GM21367 (cell line): ENCODE data around the gene CDH6.
"Not testable (repeated sequence)": the region's sequence is repeated elsewhere in the genome, so short reads cannot be mapped to it uniquely, and the experiment has no call there.

Source experiments
- ATAC-seq: cut with Tn5 transposase; IDR thresholded peaks from one replicate; pipeline ENCODE4 v1.9.1; 2021; ENCODE audit not compliant: unreplicated experiment

The CDH6 gene

DNA sequence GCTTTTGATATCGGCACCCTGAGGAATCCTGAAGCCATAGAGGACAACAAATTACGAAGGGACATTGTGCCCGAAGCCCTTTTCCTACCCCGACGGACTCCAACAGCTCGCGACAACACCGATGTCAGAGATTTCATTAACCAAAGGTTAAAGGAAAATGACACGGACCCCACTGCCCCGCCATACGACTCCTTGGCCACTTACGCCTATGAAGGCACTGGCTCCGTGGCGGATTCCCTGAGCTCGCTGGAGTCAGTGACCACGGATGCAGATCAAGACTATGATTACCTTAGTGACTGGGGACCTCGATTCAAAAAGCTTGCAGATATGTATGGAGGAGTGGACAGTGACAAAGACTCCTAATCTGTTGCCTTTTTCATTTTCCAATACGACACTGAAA lies 129.5 kb downstream of the CDH6 start:
- ATAC-seq, result no peak

DNA sequence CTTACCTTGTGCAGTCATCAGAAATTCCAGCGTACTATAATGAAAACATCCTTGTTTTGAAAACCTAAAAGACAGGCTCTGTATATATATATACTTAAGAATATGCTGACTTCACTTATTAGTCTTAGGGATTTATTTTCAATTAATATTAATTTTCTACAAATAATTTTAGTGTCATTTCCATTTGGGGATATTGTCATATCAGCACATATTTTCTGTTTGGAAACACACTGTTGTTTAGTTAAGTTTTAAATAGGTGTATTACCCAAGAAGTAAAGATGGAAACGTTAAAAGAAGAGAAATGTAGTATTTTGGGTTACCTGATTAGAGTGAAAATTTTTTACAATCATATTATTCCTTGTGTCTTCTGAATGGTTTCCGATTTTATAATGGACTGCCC lies 131.4 kb downstream of the CDH6 start:
- no peak for ATAC-seq

DNA sequence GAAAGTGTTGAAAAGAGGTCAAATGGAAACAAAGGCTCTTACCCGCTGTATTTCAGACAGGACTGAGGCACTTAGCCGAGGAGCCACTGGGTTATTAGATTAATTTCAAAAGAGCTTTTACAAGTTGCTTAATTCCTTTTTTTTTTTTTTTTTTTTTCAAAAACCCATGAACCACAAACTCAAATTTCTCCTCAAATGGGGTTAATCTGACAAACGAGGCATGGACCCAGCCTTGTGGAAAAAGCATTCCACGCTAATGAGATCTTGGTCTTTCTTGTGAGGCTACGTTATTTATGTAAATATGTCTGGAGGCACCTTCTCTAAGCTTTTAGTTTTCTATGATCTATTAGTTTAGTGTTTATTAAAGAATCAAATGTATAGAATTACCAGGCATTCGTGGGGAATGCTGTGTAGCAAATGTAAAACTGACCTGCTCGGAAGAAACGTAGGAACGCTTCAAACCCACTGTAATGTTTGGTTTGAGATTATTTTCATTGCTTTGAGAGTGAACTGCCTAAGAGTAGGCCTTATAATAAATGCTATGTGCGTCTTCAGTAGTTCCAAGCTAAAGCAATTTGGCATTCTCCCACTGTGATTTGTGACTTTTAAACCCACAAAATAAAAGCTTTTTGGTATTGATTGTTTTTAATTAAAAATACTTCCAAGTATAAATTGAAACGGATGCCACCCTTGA lies 134.7 kb downstream of the CDH6 start:
- no peak for ATAC-seq

DNA sequence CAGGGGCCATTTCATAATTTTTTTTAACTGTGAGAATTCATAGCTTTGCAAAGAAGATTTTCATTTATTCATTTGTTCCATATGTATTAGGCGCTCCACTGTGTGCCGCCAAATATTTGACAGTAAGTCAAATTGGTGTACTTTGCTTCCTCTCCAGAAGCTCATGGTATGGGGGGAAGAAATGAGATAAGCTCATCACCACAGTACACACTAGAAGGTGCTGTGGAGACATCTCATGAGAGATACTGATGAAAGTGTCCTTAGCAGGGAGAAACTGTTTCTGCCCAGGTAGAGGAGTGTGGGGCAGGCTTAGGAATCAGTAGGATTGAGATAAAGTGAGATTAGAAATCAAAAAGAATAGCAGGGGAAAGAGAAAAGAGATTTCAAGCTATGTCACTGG lies 136.2 kb downstream of the CDH6 start:
- ATAC-seq, result no peak

DNA sequence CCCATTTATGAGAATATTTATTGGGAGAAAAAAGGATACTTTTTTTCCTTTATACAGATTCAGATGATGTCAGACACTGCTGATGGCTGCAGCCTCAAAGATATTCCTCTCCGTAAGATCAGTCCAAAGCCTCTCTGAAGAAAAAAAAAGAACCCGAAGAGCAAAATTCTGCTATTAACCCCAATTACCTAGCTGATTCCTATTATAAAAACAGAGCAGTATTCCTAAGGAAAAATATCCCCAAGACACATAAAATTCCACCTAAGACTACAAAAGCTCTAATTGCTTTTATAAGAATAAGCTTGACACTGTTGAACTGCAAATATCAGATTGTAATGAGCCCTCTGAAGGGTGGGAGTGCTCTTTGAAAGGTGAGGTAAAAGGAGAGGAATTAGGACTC lies 138.7 kb downstream of the CDH6 start:
- no peak for ATAC-seq

DNA sequence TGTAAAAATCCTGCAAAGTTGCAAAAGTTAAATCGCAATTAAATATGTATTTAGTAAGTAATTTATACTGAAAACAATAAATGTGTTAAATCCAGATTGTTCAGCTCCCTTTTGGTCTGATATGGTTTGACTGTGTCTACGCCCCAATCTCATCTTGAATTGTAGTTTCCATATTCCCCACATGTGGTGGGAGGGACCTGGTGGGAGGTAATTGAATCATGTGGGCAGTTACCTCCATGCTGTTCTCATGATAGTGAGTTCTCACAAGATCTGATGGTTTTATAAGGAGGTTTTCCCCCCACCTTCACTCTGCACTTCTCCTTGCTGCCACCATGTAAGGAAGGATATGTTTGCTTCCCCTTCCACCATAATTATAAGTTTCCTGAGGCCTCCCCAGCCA lies 140.0 kb downstream of the CDH6 start:
- no peak for ATAC-seq

DNA sequence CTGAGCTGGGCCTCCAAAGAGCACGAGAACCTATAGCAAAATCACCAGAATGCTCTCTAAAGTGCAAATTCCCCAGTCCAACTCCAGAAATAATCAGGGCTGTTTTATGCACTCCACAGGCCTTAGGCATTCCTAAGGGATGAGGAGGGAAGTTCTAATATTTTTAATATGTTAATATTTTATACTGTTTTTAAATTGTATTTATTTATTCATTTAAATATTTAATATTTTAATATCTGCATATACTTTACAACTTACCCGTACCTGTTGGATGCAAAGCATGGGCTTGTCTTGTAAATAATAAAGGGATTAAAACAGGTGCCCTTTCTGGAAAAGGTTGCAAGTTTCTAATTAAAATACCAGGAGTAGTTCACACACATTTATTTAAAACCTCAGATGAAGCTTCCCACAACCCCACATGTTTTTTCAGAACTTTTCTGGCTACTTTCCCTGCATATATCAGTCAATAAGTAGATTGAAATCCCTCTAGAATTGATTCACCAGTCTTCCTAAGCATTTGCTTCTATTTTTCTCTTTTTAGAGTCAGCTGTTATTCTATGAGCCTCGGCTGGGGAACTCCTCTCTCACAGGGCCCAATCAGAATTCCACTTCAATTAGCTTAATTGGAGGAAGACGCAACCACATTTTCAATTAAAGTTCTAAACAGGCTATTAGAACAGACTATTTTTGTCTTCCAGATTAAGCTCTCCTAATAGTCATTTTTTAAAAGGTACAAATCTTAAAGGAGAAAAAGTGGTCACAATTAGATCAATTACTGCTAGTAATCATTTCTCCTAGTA lies 140.8 kb downstream of the CDH6 start:
- no peak for ATAC-seq

DNA sequence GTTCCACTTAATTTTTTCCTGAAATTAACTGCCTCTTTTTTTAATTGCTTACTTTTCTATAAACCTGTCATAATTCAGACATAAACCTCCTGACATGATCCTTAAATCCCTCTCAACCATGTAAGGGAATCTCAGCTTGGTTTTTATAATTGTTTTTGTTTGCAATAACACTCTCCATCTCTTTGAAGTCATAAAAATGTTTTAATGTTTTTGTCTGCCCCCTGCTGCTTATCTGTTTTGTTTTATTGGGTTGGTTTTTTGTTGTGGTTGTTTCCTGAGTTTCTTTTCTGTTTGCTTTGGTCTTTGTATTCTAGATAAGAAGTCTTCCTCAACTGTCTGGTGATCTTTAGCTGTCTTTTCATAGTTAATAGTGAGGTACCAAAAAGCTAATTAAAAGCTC lies 142.0 kb downstream of the CDH6 start:
- no peak for ATAC-seq

DNA sequence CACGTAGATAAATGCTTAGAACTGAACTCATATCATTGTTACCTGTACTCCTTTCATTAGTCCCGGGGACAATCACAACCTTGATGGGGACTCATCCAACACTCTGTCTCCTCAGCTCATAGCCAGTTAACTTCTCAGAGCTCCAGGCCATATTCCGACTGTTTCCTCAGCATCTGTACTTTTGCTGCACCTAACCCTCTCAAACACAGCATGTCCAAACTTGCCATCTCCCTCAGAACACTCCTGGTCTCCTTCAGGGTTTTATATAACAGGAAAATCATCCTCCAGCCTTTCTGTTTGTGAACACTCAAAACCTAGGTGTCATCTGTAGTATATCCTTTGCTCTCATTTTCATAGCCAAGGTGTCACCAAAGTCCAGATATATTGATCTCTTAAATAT lies 150.5 kb downstream of the CDH6 start:
- no peak for ATAC-seq

DNA sequence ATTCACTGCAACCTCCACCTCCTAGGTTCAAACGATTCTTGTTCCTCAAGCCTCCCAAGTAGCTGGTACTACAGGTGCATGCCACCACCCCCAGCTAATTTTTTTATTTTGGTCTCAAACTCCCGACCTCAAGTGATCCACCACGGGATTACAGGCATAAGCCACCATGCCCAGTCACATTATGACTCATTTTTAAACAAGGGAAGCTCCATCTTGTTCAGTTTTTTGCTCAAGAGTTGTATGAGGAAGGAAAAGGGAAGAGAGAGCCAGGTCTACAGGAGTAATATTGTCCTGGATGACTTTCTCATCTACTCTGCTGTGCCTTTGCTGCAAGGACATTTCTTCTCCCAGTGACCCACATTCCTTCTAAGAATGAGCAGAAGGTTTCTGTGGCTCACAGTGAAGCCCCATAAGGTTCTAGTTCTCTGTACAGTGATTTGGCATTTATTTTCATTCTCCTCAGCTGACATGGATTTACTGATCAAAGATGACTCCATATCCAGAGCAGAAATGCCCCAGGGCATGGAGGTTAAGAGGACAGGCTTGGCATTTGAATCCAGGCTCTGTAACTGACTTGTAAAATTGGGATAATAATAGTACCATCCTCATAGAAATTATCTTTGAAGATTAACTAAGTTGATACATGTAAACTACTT lies 153.5 kb downstream of the CDH6 start:
- no peak for ATAC-seq

DNA sequence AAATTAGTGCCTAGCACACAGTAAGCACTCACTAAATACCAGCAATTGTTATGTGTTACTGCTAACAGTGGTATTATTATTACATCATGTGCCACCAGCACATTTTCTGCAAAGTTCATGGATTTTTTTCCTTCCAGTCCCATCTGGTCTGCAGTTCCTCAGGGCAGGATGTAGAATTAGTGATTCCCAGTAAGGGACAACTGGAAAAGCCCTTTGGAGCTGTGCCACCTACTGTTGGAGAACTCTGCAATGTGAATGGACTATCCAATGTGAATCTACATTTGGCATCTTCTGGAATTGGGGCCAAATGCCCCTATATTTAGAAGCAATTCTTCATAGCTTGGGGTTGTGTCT lies 154.0 kb downstream of the CDH6 start:
- ATAC-seq, result no peak

DNA sequence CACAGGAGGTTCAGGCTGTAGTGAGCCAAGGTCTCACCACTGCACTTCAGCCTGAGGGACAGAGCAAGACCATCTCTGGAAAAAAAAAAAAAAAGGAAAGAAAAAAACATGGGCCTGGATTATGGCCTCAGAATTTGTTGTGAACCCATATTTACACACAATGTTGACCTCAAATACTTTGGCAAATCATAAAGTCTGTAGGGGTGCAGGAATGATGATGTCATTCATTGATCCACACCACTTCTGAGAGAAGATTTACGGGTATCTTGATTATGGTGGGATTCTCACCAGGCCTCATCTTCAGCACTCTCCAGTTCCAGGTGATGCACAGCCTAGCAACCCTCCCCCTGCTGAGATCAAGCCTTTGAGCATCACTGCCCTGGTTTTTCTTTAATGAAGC lies 156.9 kb downstream of the CDH6 start:
- ATAC-seq, result no peak

DNA sequence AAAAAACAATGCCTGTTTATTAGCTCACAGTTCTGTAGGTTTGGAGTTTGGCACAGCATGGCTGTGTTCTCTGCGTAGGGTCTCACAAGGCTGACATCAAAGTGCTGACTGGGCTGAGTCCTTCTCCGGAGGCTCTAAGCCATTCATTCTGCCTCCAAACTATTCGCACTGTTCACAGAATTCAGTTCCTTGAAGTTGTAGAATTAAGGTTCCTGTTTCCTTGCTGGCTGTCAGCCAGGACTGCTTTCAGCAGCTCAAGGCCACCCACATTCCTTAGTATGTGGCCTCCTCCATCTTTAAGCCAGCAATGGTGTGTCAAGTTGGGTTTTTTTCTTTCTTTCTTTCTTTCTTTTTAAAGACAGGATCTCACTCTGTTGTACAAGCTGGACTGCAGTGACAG lies 161.9 kb downstream of the CDH6 start:
- no peak for ATAC-seq

DNA sequence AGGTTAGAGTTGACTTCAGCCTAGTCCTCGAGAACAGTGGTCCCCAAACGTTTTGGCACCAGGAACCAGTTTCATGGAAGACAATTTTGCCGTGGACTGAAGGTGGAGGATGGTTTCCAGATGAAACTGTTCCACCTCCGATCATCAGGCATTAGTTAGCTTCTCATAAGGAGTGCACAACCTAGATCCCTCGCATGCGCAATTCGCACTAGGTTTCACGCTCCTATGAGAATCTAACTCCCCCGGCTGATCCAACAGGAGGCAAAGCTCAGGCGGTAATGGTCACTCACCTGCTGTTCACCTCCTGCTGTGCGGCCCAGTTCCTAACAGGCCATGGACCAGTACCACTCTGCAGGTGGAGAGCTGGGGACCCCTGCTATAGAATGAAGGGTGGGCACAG lies 163.6 kb downstream of the CDH6 start:
- no peak for ATAC-seq

DNA sequence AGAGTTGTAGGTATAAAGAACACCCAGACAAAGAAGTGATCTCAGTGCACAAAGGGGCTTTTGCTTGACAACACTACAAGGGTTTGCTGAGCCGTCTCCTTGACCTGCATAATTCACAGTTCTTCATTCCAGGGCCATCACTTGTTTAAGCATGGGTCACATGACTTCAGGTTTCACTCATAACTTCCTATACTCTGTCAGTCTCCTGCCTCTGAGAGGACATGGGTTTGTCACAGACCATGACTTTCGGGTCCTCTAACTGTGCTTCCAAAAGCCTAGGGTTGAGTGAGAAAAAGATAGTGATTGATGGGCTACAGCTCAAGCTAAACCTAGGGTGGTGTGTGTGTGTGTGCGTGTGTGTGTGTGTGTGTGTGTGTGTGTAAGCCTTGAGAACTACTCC lies 166.4 kb downstream of the CDH6 start:
- no peak for ATAC-seq

DNA sequence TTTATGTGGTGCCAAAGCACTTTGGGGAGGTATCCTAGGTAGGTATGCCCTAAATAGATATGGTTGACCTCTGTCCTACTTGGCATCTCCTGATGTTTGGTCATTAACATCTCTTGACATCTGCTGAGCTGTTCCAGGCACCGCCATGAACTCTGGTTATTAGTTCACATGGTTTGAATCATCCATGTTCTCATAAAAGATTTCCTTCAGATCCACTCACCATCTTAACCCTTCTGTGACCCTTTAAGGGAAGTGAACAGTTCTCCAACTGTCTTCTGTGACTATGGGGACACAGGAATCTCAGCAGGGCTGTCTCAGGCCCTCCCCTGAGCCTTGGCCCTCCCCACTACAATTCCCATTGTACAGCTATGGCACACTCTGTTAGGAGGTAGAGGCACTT lies 167.7 kb downstream of the CDH6 start:
- no peak for ATAC-seq

DNA sequence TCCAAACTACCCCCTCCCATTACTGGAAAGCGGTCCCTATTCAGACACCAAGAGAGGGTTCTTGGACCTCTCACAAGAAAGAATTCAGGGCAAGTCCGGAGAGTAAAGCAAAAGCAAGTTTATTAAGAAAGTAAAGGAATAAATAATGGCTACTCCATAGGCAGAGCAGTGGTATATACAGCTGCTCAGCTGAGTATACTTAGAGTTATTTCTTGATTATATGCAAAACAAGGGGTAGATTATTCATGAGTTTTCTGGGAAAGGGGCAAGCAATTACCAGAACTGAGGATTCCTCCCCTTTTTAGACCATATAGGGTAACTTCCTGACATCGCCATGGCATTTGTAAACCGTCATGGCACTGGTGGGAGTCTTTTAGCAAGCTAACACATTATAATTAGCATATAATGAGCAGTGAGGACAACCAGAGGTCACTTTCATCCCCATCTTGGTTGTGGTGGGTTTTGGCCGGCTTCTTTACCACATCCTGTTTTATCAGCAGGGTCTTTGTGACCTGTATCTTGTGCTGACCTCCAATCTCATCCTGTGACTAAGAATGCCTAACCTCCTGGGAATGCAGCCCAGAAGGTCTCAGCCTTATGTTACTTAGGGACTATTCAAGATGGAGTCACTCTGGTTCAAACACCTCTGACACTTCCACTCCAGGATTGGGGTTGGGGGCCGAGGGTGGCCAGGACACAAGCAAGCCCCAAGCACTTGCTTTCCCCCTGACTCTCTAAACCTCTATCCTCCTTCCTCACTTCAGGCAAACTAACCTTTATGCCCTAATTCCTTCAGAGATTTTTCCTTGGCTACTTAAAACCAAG lies 168.4 kb downstream of the CDH6 start:
- not testable (repeated sequence) for ATAC-seq

DNA sequence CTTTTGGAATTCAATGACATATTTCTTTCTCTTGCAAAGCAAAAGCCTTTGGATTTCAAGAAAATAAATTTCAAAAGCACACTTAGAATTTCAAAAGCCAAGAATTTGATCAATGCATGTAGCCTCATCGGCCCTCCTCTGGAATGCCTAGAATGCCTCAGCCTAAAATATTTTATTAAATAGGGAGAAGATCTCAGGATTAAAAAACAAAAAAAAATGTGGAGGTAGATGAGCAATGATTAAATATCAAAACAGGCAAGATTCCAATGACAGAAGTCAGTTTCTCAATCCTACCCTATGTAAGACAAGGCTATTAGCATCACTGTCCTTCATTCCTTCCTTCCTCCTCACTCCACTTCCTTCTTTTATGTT lies 169.0 kb downstream of the CDH6 start:
- ATAC-seq, result no peak

DNA sequence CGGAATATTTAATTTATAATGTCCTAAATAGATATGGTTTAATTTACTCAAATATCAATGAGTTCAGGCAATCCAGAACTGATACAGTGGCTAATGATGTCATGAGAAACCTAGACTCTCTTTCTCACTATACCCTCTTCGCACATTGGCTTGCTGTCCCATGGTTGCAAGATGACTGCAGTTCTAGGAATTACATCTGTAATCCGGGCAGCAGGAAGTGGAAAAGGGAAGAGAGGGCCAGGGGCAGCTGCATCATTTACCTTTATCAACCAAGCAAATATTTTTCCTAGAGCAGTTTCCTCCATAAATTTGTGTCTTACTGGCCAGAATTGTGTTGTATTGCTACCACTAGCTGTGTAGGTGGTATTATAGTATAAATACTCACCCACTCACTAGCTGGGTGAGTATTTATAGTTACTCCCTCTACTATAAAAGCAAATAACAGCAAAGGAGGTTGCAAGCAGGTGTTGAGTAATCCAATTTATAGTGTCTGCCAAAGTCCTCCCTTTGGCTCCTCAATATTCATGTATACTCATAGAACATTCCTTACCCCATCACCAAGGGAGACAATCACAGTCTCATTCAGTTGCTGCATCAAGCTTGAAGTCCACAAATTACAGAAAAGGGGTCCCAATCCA lies 169.6 kb downstream of the CDH6 start:
- ATAC-seq, result no peak

DNA sequence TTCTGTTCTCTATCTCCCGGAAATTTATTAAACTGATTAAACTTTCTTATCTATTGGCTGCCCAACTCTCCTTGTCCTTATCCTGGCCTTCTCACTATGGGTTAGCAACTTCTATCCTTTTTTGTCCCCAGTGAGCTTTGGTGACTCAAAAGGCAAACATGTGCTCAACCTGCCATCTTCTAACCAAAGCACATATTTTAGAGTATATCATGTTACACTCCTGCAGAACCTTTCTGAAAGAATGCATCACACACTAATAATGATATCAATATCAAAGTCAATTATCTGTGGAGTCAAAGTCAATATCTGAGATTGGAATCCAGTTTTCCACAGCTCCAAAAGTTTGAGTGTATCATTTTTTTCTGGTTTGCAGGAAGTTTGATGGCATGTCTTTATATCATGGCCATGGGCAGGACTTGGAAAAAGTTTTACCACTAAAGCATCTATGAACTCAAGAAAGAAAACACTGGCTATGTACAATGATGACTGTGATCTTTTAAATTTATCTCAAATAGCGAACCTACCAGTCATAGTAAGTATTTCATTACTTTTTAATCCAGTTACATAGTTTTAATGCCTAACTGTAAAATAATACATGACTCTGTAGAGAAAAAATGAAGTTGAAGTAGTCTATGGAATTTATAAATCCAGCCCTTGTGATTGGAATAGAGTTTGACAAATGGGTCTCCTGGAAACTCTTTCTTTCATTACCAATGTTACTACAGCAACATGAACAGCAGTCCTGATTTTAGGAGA lies 171.6 kb downstream of the CDH6 start:
- ATAC-seq, result no peak
